ENCODE results near the gene FMR1.

DNA sequence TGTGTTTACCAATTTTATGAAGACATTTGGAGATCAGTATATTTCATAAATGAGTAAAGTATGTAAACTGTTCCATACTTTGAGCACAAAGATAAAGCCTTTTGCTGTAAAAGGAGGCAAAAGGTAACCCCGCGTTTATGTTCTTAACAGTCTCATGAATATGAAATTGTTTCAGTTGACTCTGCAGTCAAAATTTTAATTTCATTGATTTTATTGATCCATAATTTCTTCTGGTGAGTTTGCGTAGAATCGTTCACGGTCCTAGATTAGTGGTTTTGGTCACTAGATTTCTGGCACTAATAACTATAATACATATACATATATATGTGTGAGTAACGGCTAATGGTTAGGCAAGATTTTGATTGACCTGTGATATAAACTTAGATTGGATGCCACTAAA is 1.9 kb downstream of the FMR1 start:
- TF ChIP-seq, protein P1, sequence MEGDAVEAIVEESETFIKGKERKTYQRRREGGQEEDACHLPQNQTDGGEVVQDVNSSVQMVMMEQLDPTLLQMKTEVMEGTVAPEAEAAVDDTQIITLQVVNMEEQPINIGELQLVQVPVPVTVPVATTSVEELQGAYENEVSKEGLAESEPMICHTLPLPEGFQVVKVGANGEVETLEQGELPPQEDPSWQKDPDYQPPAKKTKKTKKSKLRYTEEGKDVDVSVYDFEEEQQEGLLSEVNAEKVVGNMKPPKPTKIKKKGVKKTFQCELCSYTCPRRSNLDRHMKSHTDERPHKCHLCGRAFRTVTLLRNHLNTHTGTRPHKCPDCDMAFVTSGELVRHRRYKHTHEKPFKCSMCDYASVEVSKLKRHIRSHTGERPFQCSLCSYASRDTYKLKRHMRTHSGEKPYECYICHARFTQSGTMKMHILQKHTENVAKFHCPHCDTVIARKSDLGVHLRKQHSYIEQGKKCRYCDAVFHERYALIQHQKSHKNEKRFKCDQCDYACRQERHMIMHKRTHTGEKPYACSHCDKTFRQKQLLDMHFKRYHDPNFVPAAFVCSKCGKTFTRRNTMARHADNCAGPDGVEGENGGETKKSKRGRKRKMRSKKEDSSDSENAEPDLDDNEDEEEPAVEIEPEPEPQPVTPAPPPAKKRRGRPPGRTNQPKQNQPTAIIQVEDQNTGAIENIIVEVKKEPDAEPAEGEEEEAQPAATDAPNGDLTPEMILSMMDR (IDR thresholded peaks at IDR 0.05 in 4 of 5, conservative IDR thresholded peaks at IDR 0.05 in 1 of 5), result no peak
- TF ChIP-seq POLR2A (IDR thresholded peaks at IDR 0.05), result no peak

Measured in gastrocnemius medialis (tissue), 4 donors.